HG03135 (cell line): ENCODE measurements around the gene MAP1LC3B.
A peak's percentile ranks its signal among the peaks of the same experiment; 100 is the strongest.
"Not testable (repeated sequence)": the region's sequence is repeated elsewhere in the genome, so short reads cannot be mapped to it uniquely, and the experiment has no call there.

Experiments used
- ATAC-seq: cut with Tn5 transposase; IDR thresholded peaks from one replicate; pipeline ENCODE4 v1.9.1; 2021; ENCODE audit warnings: mild to moderate bottlenecking, moderate library complexity; ENCODE audit not compliant: unreplicated experiment

Gene MAP1LC3B

DNA sequence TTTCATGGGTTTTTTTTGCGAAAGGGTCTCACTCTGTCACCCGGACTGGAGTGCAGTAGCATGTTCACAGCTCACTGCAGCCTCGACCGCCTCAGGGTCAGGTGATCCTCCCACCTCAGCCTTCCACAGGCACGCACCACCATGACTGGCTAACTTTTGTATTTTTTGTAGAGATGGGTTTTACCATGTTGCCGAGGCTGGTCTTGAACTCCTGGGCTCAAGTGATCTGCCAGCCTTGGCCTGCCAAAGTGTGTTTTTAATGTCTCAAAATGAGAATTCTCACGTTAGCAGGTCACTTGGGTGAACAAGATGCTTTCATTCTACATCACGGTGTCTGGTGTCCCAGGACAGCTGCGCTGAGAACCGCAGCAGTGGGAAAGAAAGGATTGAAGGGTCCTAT is 11.7 kb upstream of the MAP1LC3B start:
- no peak for ATAC-seq

DNA sequence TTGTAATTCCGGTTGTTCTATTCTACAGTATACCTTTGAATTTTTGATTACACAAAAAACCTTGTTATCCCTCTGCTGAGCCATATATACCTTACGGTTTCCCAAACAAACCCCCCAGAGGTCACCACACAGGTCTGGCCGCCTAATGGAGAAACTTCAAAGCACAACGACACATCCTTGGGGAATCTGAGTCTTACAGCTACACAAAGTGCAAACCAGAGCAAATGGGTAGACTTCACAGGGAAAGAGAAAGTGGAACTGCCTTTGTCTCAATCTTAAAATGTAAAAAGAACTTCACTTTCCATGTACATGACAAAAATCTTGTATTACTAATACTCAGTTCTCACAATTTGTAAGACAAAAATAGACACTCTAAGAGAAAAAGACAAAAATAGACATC is 11.3 kb upstream of the MAP1LC3B start:
- no peak for ATAC-seq

DNA sequence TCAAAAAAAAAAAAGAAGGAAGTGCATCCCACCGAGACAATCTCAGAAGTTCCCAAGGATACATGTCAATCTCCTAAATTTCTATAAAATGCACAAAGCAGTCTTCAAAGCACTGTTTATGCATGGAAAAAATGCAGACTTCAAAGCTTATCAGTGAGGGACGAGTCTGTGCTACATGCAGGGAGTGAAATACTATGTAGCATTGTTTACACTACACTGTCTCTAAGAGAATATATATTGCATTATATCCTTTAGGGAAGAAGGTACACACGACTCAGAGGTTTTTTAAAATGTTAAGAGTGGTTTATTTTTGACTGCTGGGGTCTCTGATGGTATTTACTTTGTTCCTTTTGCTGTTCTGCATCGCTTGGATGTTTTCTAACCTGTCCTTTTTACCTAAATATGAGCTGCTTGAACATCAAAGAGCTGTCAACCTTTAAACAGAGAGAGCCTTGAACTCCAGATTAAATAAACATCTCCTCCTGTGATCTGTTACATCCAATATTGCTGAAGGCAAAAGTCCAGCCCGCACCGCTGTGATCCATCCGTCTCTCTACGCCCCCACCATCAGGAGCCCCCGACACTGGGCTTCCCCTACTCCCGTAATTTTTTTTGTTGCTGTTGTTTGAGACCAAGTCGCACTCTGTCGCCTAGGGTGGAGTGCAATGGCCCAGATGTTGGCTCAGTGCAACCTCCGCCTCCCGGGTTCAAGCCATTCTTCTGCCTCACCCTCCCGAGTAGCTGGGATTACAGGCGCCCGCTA is 9.9 kb upstream of the MAP1LC3B start:
- no peak for ATAC-seq

DNA sequence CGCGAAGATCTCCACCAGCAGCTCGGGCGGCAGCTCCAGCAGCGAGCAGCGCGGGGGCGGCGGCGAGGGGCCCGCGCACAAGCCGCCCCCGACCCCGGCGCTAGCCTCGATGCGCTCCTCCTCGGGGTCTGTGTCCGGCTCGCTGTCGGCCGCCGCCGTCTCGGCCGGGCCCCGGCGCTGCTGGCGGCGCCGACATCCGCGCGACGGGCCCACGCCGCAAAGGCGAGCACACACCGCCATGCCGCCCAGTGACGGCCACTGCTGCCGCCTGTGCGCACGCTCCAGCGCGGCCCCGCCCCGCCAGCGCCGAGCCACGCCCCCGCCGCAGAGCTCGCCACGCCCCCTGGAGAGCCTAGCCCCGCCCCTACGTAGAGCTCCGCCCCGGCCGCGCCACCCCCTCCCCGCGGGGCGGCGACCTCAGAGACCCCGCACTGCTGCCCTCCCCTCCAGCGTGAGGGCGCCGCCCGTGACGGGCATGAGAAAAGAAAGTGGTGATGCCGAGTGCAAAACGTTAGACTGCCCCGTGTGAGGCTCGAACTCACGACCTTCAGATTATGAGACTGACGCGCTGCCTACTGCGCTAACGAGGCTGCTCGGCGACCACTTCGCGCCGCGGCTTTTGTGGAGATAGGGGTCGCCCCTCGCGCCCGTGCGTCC is 8.5 kb upstream of the MAP1LC3B start, which contains the start of gene FBXO31:
Gene FBXO31 (minus strand): TSS at position 272 of the 657 bp plus-strand sequence. CDS start 32 bp downstream, at position 240.
- peak; percentile 46 for ATAC-seq

DNA sequence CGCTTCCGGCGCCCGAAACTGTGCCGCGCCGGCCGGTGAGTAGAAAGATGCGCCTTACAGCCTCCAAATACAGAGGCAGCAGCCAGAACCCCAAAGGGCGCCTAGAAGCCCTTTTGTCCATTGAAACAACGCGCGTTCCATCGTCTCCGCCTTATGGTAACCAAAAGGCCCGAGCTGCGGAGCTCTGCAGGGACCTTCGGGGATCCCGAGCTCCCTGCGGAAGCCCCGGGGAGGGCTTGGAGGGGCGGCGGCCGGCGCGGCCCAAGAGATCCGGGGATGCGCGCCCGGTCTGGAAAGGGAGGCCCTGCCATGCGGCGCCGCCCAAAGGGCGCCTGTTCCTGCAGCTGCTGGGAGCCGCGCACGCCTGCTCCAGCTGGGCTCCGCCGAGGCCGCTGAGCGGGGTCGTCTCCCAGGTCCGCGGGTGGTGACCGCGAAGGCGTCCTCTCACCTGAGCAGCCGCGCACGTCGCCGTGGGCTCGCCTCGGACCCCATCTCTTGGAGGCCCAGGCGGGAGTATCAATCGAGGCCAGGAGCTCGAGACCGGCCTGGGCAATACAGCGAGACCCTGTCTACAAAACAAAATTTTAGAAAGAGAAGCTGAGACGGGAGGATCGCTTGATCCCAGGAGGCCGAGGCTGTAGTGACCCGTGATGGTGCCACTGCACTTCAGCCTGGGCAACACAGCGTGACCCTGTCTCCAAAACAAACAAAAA is 7.8 kb upstream of the MAP1LC3B start:
- peak; percentile 9 for ATAC-seq

DNA sequence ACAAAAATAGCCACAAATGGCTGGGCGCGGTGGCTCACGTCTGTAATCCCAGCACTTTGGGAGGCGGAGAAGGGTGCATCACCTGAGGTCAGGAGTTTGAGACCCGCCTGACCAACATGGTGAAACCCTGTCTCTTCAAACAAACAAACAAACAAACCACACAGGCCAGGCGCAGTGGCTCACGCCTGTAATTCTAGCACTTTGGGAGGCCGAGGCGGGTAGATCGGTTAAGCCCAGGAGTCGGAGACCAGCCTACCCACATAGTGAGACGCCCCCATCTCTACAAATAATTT is 7.3 kb upstream of the MAP1LC3B start:
- ATAC-seq, result not testable (repeated sequence)

DNA sequence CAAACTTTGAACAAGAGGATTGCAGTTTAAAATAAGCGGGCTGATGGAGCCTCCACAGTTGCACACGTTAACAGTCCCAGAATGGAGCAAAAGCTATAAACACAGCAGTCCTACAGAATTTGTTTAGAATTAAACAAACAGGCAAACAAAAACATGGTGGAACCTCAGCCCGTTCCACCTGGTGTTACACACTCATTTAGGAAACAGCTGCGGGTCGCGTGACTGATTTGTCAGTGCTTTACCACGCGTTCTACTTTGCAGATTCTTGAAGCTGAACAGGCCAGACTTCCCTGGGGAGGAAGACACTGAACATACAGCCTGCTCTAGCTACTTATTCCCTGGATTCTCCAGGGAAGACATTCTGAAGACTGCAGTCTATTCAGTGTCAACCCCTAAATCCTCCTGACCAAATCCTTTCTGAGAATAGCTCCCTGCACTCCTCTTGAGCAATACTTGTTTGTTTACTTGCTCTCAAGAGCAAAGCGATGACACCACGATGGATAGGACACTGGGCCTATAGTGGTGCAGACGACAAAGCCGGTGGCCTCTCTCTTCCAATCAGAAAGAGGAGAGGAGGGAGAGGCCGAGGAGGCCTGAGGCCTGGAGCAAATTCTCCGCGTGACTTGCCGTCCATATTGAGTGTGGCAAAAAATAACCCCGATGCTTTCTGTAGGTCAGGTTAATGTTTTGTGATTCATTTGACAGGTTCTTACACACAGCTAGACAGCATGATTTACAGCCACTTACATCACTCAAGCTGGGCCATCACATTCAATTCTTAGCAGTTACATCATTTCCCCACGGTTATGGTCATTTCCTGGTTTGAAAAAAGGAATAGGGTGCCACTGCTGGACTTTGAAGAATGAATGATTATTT is 4.0 kb upstream of the MAP1LC3B start:
- ATAC-seq, result peak; percentile 52

DNA sequence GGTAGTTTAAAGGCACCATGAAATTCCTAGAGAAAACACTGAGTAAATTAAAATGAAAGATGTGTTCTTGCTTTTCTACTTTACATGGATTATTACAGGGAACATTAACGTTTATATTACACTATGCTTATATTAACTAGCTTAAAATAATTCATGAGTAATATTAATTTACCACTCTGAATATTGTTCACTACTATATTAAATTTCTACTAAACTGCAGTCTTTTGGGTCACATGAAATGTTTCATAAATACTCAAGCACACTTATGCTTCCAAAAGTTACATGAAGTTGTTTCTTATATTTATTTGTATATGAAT is 3.4 kb upstream of the MAP1LC3B start:
- no peak for ATAC-seq

DNA sequence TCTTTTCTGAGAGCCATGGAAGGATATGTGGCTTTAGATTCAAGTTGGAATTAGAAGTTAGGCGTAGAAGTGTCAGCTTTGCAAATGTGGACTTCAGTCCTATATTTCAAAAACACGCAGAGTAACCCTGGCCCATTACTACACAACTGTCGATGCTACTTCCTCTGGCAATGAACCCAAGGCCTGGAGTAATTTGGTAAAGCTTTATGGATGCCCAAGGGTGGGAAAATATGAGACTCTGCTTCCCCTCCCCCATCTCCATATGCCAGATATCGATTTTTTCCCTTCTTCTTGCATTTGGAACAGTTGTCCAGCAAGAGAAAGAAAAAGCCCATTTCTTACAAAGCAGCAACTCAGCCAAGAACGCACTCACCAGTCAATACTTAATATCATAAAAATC is 2.9 kb upstream of the MAP1LC3B start:
- ATAC-seq, result no peak

DNA sequence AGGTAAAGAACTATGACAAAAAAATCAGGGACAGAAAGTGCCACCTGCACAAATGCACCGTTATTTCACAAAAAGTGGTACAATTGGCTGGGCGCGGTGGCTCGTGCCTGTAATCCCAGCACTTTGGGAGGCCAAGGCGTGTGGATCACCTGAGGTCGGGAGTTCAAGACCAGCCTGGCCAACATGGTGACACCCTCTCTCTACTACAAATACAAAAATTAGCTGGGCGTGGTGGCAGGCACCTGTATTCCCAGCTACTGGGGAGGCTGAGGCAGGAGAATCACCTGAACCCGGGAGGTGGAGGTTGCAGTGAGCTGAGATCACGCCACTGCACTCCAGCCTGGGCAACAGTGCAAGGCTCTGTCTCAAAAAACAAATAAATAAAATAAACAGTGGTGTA is 2.2 kb upstream of the MAP1LC3B start:
- not testable (repeated sequence) for ATAC-seq

DNA sequence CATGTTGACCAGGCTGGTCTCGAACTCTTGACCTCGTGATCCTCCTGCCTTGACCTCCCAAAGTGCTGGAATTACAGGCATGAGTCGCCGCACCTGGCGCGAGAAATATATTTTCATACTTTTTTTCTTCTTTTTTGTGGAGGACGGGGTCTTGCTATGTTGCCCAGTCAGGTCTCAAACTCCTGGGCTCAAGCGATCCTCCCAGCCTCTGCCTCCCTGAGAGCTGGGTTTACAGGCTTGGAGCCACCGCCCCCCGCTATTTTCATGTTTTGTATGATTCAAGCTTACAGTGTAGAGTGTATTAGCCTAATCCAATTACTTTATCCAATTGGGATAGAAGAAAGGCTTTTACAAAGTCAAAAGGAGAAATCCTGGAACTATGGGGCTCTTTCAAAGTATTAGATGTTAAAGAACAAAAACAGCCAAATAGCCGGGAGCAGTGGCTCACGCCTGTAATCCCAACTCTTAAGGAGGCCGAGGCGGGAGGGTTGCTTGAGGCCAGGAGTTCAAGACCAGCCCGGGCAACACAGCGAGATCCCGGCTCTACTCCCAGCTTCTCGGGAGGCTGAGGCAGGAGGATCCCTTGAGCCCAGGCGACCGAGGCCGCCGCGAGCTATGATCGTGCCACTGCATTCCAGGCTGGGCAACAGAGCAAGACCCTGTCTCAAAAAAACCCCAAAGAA is 1.4 kb upstream of the MAP1LC3B start:
- no peak for ATAC-seq

DNA sequence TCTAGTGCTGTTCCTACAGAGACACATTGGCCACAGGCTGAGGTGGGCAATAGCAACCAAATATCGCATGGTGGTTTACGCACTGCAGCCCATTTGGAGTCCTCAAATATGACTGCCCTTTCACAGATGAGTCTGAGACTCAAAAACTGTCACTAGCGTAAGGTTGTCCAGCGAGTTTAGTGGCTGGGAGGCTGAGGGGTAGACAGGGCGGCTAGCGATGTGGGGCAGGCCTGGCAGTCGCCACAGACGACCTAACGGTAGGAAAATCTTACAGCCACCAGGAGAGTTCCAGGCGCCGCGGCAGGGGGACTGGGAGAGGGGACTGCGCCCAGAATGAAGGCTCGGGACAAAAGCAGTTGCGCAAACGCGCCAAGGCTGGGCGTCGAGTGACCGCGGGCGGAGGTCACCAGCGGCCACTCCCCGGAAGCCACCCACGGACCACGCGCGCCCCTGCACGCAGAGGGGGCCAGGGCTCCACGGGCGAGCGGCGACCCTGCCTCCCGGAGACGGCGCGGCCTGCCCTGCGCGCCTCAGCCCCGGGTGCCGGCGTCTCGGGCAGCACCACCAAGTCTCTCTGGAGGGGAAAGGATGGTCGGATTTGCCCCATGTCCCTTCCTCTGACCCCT is 699 bp upstream of the MAP1LC3B start:
- no peak for ATAC-seq

DNA sequence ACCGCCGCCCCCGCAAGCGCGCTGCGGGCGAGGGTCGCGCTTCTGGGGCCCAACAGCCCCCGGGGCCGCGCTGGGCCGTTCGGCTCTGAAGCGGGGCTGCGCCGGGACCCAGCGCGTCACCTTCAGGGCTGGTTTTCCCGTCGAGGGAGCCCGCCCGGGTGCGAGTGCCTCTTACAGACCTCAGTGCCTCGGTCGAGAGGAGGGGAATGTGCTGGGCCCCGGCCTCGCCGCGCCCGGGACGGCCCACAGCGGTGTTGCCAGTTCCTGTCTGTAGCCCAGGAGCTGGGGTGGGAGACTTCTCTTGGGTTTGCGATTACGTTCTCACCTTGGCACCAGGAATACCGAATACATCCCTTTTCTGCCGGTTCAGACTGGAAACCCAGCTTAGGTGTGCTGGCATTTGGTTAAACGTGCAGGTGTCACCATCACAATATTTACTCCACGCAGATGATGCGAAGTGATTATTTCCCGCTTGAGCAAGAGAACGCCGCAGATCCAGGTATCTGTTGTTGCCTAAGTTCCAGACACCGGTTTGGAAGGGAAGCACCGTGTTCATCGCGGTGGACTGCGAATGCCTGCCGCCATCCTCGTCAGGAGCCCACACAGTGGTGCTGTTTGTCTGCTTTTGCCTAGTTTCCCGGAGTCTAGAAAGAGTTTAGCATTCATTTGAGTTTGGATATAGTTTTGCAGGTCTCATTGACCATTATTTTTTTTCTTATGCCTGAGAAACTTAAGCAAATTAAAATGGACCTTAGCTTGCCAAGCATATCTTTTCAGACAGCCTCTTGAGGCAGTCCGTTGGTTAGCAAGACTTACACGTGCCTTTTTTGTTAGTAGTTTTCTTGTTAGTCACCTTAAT is 914 bp downstream of the MAP1LC3B start:
- no peak for ATAC-seq

DNA sequence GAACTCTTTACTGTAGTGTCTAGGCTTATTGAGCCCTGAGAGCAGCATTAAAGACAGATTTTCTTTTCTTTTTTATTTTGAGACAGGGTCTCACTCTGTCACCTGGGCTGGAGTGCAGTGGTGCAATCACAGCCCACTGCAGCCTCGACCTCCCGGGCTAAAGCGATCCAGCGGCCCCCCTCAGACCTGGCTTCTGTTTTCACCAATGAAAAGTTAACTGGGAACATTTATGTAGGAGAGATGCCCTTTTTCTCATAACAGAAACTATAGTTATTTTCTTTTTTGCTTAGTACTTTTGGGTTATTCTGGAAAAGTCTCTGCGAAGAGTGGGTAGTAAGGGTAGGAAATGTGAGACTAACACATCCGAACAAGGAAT is 1.5 kb downstream of the MAP1LC3B start:
- ATAC-seq, result no peak

DNA sequence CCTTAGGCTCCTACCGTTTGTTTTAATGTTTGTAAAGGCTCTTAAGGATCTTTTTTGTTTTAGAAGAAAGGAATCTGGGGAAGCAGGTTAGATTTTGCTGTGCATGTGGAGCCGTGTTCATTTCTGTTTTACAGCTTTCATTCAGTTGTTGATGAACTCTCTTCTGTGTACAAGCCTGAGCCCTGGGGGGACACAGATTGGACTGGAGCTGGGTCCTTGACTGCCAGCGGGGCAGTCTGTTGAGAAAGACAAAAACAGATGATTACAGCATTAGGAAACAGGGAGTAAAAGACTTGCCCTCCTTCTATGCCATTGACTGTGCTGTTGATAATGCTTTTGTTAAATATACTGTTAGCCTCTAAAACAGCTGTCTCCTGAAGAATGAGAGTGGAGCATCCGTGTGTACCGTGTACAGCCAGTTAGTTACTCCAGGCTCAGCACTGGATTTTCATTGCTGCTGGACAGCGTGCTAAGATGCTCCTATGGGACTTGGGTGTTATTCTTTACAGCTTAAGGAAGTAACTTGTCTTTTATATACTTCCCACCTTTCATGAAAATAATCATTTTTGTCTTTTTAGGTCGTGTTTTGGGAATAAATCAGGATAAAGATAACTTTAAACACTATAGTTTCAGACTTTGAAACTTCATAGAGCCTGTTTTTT is 3.2 kb downstream of the MAP1LC3B start:
- no peak for ATAC-seq

DNA sequence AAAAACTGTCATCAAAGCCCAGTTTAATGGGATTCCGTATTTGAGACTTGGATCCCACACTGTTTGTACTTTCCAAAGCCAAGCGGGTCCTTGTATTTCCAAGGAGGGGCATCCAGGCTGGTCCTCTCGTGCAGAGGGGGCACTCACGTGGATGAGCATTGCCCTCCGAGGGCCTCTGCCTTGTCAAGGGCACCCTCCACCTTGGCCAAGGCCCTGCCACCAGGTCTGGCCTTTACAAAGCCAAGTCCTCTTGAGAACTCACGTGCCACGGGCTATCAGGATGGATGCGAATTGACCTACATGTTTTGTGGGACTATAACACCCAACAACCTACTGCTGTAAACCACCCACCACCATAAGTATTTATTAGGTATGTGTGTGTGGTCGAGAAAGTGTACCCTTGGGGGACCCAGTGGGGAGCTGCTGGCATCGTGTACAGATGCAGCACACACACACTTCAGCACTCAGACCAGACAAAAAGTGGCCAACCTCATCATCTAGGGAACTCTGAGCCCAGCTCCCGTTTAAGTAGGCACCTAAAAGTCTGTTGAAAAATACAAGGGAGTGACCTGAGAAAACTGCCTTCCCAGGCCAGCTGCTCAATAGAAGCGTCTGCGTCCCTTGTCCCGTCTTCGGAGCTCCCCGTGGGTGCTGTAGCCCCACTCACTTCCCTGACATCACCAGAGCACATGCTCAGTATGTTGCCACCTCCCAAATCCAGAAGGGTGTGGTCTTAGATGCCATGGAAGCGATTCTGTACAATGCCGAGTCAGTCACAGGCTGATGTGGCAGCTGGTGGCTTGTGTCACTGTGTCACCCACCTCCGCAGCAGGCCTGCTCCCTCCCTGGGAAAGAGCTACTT is 12.9 kb downstream of the MAP1LC3B start:
- no peak for ATAC-seq

DNA sequence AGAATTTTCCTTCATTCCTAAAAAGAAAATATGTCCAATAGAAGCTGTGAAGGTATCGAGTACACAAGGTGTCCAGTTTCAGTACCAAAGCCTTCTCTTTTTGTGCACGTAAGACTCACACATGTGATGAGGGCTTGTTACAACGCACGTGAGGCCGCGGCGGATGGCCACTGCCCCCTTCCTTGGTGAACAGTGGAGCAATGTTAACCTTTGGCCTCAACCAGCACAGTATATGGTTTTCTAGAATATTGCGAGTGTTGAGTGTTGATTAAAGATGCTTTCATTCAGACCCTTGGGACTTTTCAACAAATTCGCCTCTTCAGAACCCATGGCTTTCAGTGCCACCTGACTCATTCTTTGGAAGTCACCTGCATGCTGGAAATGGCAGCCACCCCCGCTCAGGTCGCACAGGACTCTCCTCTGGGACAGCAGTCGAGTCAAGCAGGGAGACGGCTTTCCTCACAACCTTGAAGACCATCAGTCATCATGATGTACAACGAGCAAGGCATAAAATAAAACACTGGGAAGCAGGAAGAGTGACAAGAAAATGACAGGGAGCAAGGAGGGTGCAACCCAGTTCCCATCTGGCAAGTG is 14.5 kb downstream of the MAP1LC3B start:
- no peak for ATAC-seq
